CD4-positive, alpha-beta T cell treated with Interleukin-12 subunit alpha and Interleukin-12 subunit beta, for 1 hour (primary cell): ENCODE results near the gene TRIM44.
"Not testable (repeated sequence)": the region's sequence is repeated elsewhere in the genome, so short reads cannot be mapped to it uniquely, and the experiment has no call there.

ENCODE experiments used
- DNase-seq: peaks from one replicate; pipeline ENCODE4 v3.0.0-alpha.2; 2020

The TRIM44 gene

GRCh38 chr11:35633827-35634423 lies 28.6 kb upstream of the TRIM44 start:
- DNase-seq: no peak

GRCh38 chr11:35635933-35636332 lies 26.6 kb upstream of the TRIM44 start:
- DNase-seq: no peak

- no peak for DNase-seq
Observed at GRCh38 chr11:35639591-35640179, 22.9 kb upstream of the TRIM44 start.

GRCh38 chr11:35641171-35641897 lies 21.2 kb upstream of the TRIM44 start:
- no peak for DNase-seq

- no peak for DNase-seq
Observed at GRCh38 chr11:35641964-35642363, 20.6 kb upstream of the TRIM44 start.

GRCh38 chr11:35647421-35648093 lies 15.0 kb upstream of the TRIM44 start:
- no peak for DNase-seq

GRCh38 chr11:35650006-35650405 lies 12.6 kb upstream of the TRIM44 start:
- DNase-seq: no peak

- DNase-seq: no peak
Observed at GRCh38 chr11:35650467-35650866, 12.1 kb upstream of the TRIM44 start.

GRCh38 chr11:35651263-35651662 lies 11.3 kb upstream of the TRIM44 start:
- DNase-seq: no peak

GRCh38 chr11:35652786-35653185 lies 9.8 kb upstream of the TRIM44 start:
- DNase-seq: not testable (repeated sequence)

GRCh38 chr11:35654711-35655110 lies 7.9 kb upstream of the TRIM44 start:
- no peak for DNase-seq

- no peak for DNase-seq
Observed at GRCh38 chr11:35655254-35655653, 7.3 kb upstream of the TRIM44 start.

GRCh38 chr11:35655856-35656255 lies 6.7 kb upstream of the TRIM44 start:
- no peak for DNase-seq

- no peak for DNase-seq
Observed at GRCh38 chr11:35658020-35658948, 4.3 kb upstream of the TRIM44 start.

GRCh38 chr11:35661534-35661933 lies 1.0 kb upstream of the TRIM44 start:
- DNase-seq: no peak

GRCh38 chr11:35662061-35662648 lies 420 bp upstream of the TRIM44 start:
- DNase-seq: peak; percentile 23

GRCh38 chr11:35663408-35663702 lies 780 bp downstream of the TRIM44 start:
- DNase-seq: no peak

GRCh38 chr11:35664977-35665441 lies 2.4 kb downstream of the TRIM44 start:
- no peak for DNase-seq

- DNase-seq: no peak
Observed at GRCh38 chr11:35667257-35667656, 4.7 kb downstream of the TRIM44 start.

GRCh38 chr11:35668350-35668749 lies 5.8 kb downstream of the TRIM44 start:
- not testable (repeated sequence) for DNase-seq

GRCh38 chr11:35671396-35672127 lies 9.0 kb downstream of the TRIM44 start:
- DNase-seq: no peak

- no peak for DNase-seq
Observed at GRCh38 chr11:35672608-35673007, 10.0 kb downstream of the TRIM44 start.
